Muscle of back (tissue), 11 donors: ENCODE measurements around the gene MYH11. TPM values are rescaled to one million over a fixed set of nuclear protein-coding genes. Genes with fewer than 3 reads are reported as not detected.
"Not testable (repeated sequence)": the region's sequence is repeated elsewhere in the genome, so short reads cannot be mapped to it uniquely, and the experiment has no call there.

Experiments used
- DNase-seq, 3 donors: peaks; one replicate each; pipeline versions ENCODE4 v3.0.0 to v3.0.0-alpha.2; 2013
- polyA plus RNA-seq, 10 donors: library from polyadenylated mRNA; unstranded; fragments of 120-200 nt; gene quantifications; one replicate each; pipeline ENCODE4 v1.2.1, GENCODE V29; 2013; ENCODE audit not compliant: insufficient read length in 10 of 10

Gene MYH11
- polyA plus RNA-seq, 10 donors: 11.0 to 21.9 (median 18.0) TPM

- no peak for DNase-seq
These were observed 182.3 kb downstream of the MYH11 start for GRCh38 chr16:15674571-15674970.

GRCh38 chr16:15672514-15673167 is 184.2 kb downstream of the MYH11 start:
- peak; percentile 78 to 89 (median 85) for DNase-seq

- DNase-seq: not testable (repeated sequence)
These were observed 184.7 kb downstream of the MYH11 start for GRCh38 chr16:15672127-15672513.

- DNase-seq: no peak
These were observed 185.2 kb downstream of the MYH11 start for GRCh38 chr16:15671530-15672117.

- no peak for DNase-seq
These were observed 189.6 kb downstream of the MYH11 start for GRCh38 chr16:15667091-15667742.

- no peak for DNase-seq
These were observed 191.7 kb downstream of the MYH11 start for GRCh38 chr16:15665107-15665506.

- no peak for DNase-seq
These were observed 196.6 kb downstream of the MYH11 start for GRCh38 chr16:15660203-15660601.

- no peak for DNase-seq
These were observed 198.3 kb downstream of the MYH11 start for GRCh38 chr16:15658556-15658955.

GRCh38 chr16:15658149-15658548 is 198.7 kb downstream of the MYH11 start:
- no peak for DNase-seq

GRCh38 chr16:15655561-15655960 is 201.3 kb downstream of the MYH11 start:
- not testable (repeated sequence) for DNase-seq

GRCh38 chr16:15654591-15654990 is 202.2 kb downstream of the MYH11 start:
- no peak for DNase-seq

GRCh38 chr16:15653227-15653626 is 203.6 kb downstream of the MYH11 start:
- peak in 2 of 3 donors; percentile 26 to 58 for DNase-seq

Other genes starting within 250 kb of the MYH11 start
- gene MARF1, start 213.9 kb downstream of the MYH11 start, polyA plus RNA-seq: 10 to 100 TPM; 24.6 to 45.4 (median 32.1) TPM
- gene NDE1, start 206.8 kb downstream of the MYH11 start, polyA plus RNA-seq: 10 to 100 TPM; 18.9 to 38.7 (median 22.5) TPM
- gene CEP20, start 31.6 kb upstream of the MYH11 start, polyA plus RNA-seq: 10 to 100 TPM; 20.9 to 28.0 (median 24.7) TPM
- 1 to 10 TPM; 4.3 to 9.9 (median 6.0) TPM for gene ABCC1, start 92.6 kb upstream of the MYH11 start, polyA plus RNA-seq